HG03469 (cell line): Measurements from ENCODE around the gene ERCC6L2.

Experiments used
- ATAC-seq: cut with Tn5 transposase; IDR thresholded peaks from one replicate; pipeline ENCODE4 v1.9.1; 2021; ENCODE audit warnings: mild to moderate bottlenecking, moderate library complexity, moderate number of reproducible peaks; ENCODE audit not compliant: unreplicated experiment

Gene ERCC6L2

DNA sequence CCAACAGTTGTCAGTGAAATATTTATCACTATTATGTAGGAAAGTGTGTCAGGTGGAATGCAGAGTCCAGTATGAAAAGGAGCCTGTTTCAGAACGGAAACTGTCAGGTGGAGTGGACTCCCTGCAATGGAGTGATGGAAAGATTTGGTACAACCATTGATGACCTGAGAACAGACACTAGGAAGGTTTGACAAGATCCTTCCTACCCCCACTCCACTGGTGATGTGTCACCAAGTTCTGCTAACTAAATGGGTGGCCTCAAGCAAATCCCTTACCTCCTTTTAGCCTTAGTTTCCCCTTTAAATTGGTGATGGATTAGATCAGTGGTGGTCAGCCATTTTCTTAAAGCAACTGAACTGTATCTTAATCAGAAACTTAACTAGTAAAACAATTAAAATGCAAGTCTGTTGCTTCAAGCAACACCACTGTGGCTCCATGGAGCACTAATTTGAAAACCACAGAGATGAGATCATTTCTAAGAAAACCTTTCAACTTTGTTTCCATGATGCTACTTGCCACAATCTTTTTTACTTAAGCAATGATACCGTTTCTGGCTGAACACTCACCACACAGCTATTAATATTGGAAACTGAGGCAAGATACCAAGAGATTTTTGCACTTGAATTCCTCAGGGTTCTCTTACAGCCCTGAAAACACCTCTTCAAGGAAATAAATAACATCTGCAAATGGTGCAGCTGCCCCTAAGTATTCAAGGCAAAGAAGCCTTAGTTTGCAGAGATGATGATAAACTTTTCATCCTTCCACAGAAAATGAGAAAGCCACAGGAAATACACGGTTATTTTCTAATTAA is 140.6 kb downstream of the ERCC6L2 start:
- ATAC-seq, result no peak
